Stimulated activated CD8-positive, alpha-beta memory T cell treated with anti-CD3 and anti-CD28 coated beads, Interleukin-2, amount 100 ng/mL, for 48 hours (primary cell): ENCODE data around the gene PPP1R27.

Experiments used
- DNase-seq, 2 donors: peaks; one replicate each; pipeline ENCODE4 v3.0.0-alpha.2; 2020; ENCODE audit warnings: low read depth in 2 of 2

PPP1R27 gene, protein sequence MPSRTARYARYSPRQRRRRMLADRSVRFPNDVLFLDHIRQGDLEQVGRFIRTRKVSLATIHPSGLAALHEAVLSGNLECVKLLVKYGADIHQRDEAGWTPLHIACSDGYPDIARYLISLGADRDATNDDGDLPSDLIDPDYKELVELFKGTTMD

DNA sequence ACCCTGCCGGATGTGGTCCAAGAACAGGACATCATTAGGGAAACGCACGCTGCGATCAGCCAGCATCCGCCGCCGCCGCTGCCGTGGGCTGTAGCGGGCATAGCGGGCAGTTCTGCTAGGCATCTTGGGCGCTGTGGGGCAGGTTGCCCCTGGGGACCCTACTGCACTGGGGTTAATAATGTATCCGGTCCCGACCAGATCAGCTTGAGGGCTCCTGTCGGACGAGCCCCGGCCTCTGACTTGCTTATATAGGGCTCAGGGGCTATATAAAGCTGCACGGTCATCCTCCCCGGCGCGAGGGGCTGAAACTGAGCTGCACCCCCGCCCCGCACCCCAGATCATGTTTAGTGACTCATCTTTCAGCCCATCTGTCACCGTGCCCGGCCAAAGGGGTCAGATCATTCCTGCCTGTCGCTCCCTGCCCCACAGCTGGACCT is at the start of gene PPP1R27:
Gene PPP1R27 (minus strand): TSS at position 220 of the 437 bp plus-strand sequence. CDS start 97 bp downstream, at position 123.
- no peak for DNase-seq

DNA sequence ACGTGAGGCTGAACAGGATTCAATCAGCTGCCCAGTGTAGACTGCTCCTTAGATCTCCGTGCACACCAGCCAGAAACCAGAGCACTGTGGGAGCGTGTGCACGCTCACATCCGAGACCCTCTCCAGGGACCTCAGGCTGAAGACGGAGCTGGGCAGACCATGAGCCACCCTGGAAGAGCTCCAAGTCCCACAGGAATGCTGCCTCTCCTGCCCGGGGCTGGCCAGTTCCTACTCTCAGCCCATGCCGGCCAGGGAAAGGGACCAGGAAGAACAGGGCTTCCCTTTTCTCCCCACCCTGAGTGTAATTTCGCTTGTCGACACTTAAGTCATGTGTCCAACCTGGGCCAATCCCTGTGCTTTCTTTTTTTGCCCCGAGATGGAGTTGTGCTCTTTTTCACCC is 49.7 kb upstream of the PPP1R27 start:
- DNase-seq, result no peak

- DNase-seq, result no peak
Measured at GRCh38 chr17:81879121-81879520, 44.3 kb upstream of the PPP1R27 start.

GRCh38 chr17:81878294-81878693 is 43.4 kb upstream of the PPP1R27 start:
- no peak for DNase-seq

DNA sequence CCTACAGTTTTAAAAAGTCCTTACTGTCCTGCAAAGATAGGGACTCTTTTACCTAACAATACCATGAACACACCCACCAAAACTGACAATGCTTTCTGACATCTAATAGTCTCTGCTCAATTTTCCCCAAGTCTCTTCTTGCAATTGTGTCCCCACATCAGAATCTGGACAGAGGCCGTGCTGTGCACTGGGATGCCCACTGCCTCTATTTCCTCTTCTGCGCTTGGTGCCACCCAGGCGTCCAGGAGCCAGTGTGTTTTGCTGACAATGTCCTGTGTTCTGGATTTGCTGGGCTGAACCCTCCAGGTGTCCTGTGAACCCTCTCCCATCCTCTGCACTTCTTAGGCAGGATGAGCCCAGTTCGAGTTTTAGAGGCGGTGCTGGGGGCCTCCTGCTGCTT is 42.7 kb upstream of the PPP1R27 start:
- no peak for DNase-seq

- DNase-seq, result peak; percentile 92 to 96
Measured at GRCh38 chr17:81871387-81872230, 36.8 kb upstream of the PPP1R27 start.

- no peak for DNase-seq
Measured at GRCh38 chr17:81870981-81871386, 36.1 kb upstream of the PPP1R27 start, which contains the start of gene ARHGDIA. TSS of gene ARHGDIA (minus strand) at chr17:81871337. CDS start at chr17:81869930, 1,407 bp downstream.

- DNase-seq, result peak in 1 of 2 donors; percentile 28
Measured at GRCh38 chr17:81870131-81870980, 35.5 kb upstream of the PPP1R27 start.

- DNase-seq, result peak; percentile 36 to 58
Measured at GRCh38 chr17:81869221-81870130, 34.6 kb upstream of the PPP1R27 start.

DNA sequence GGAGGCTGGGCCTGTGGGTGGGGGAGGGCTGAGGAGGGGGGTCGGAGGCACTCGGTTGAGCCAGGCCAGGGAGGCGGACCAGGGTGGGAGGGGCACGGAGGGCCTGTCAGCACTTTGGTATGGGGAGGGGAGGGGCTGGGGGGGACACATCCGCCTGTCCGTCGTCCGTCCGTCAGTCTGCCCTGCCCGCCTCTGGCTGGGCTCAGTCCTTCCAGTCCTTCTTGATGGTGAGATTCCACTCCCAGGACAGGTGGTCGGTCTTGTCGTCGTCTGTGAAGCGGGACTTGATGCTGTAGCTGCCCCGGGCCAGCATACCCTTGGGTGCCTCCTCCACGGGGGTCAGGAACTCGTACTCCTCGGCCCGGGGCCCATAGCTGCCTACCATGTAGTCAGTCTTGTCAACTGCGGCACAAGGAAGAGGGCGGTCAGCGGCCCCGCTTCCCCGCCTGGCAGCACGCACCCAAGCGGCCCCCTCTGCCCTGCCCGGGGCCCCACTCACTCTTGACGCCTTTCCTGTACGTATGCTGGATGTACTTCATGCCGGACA is 33.9 kb upstream of the PPP1R27 start:
- DNase-seq, result no peak

DNA sequence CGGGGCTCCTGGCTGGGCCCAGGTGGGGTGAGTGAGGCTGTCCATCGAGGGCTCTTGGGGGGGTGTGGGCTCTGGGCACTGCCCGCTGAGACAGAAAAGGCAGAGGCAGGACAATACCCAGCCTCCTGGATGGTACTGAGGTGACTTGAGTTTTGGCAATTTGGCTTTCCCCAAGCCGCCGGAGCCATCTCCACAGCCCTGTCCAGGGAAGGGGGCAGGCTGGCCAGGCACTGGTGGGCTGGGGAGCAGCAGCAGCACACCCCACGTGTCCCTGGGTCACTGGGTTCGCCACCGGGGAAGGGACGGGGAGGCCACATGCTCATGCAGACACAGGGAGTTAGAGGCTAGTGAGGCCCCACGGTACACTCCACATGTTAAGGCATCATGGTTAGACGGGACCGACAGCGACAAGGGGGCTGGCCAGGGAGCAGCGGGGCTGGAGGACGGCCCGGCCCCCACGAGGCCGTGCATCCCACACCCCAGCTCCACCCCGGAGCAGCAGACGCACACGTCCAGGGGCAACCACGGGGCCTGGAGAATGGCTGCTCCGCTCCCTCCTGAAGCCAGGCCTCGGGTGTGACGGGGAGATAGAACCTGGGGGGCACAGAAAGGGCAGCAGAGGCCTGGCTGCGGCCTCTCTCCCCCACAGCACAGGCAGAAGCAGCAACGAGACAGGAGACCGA is 33.3 kb upstream of the PPP1R27 start:
- DNase-seq, result no peak

- DNase-seq, result no peak
Measured at GRCh38 chr17:81867170-81867990, 32.5 kb upstream of the PPP1R27 start.

DNA sequence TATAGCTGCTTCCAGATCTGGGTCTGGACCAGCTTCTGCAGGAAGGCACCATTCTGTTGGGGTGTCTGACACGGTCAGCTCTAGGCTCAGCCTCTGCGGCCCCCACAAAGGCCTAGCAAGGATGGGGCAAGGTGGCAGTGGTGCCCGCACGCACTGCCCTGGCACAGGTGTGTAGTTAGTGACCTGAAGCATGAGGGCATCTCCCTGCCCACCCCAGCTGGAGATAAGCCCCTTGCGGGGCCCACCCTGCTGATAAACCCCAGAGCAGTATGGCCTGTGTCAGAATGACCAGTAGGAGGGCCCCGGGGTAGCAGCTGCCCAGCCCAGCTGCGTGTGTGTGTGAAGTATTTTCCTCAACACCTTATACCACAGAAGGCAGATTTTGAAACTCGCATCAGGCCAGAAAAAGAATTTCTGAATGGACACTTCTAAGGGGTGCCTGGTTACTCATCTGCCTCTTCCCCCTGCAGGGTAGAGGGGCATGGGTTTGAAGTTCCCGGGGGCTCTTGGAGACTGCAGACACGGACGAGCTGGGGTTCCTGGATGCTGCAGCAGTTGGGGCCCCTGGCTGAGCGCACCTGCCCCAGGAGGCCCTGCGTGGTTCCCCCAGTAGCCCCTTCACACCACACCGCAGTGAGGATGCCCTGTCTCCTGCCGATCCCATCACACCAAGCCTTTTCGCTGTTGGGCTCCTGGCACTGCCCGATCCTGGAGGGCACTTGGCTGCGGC is 31.8 kb upstream of the PPP1R27 start:
- no peak for DNase-seq

- DNase-seq, result no peak
Measured at GRCh38 chr17:81865733-81866439, 31.0 kb upstream of the PPP1R27 start.

DNA sequence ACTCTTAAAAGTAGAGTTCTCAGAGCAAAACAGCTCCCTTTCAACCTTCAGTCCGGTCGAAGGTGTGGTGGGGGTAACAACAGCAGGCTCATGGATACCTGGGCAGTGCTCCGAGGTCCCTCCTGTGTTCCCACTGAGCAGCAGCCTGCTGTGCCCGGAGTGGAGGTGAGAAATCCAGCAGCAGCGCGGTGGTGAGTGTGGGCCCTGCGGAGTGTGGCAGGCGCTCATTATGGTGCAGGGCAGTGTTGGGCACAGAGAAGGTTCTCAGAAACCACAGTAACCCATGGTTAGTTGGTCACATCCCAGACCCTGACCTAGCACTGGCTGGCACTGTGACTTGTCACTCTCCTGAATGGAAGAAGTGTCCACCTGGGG is 30.5 kb upstream of the PPP1R27 start:
- no peak for DNase-seq

- DNase-seq, result no peak
Measured at GRCh38 chr17:81863833-81864768, 29.3 kb upstream of the PPP1R27 start.

DNA sequence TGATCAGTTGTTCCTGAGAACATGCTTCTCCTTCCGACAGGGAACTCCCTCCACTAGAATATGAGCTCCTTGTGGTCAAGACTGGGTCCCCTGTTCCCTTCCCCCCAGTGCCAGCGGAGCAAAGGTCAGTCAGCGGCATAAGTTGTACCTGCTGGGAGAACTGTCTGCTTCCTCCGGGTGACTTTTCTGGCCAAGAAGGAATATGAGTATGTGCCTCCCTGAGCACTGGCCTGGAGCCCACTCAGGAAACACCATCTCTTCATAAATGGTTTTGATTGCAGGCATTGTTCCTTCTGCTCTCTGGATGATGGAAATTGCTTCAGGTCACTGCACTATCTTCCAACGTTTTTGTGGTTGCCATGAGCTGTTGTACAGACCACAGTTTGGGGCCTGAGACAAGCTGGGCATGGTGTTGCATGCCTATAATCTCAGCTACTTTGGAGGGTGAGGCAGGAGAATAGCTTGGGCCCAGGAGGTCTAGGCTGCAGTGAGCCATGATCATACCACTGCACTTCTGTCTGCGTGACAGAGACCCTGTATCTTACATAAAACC is 28.3 kb upstream of the PPP1R27 start:
- DNase-seq, result no peak
